T-cell (primary cell): ENCODE data around the gene ELK4. TPM values are rescaled to one million over a fixed set of nuclear protein-coding genes. Genes with fewer than 3 reads are reported as not detected.

Experiments
- ATAC-seq, 4 experiments: fragments of 200-7000 bp in 3 of 4; fragments of 150-1000 bp in 1 of 4; cut with Tn5 transposase; replicated peaks in 1 of 4; 1 replicate in 3 of 4; 2 replicates in 1 of 4; pipeline ENCODE4 v1.10.0; 2021; ENCODE audit warnings: moderate library complexity in 3 of 4, mild to moderate bottlenecking in 2 of 4, moderate number of reproducible peaks in 1 of 4
- CTCF ChIA-PET, 2 donors: fragments of 300-600 bp; sonication (Branson Sonifier 250); formaldehyde crosslinking; loops; one replicate each; lab custom pipeline; 2022; ENCODE audit warnings: antibody characterized with exemption in 2 of 2; lab: Charles Lee
- POLR2A ChIA-PET, 2 donors: fragments of 300-600 bp; sonication (Branson Sonifier 250); formaldehyde crosslinking; loops; one replicate each; lab custom pipeline; 2022; ENCODE audit warnings: antibody characterized with exemption in 2 of 2; lab: Charles Lee
- DNase-seq, 35 experiments: peaks; one replicate each; pipeline versions ENCODE4 v3.0.0 to v3.0.0-alpha.2; 2013 to 2023
- H3K27ac ChIP-seq: one replicate; pipeline ENCODE4 v1.5.1; 2013; ENCODE audit warnings: low read length
- H3K27me3 ChIP-seq, 2 experiments: replicated peaks in 1 of 2; 1 replicate in 1 of 2; 2 replicates in 1 of 2; pipeline versions ENCODE4 v1.6.1 to v1.7.0; 2013; ENCODE audit warnings: low read length in 1 of 2, mixed read lengths in 1 of 2; ENCODE audit not compliant: control insufficient read depth in 2 of 2, insufficient read depth in 2 of 2; ENCODE audit errors: extremely low read depth in 1 of 2
- H3K36me3 ChIP-seq, 2 donors: 1 replicate in 1 of 2; 2 replicates in 1 of 2; pipeline versions ENCODE4 v1.6.1 to v1.7.0; 2013; ENCODE audit warnings: low read length in 1 of 2; ENCODE audit not compliant: control insufficient read depth in 2 of 2, insufficient read depth in 1 of 2; ENCODE audit errors: extremely low read depth in 1 of 2
- H3K4me1 ChIP-seq, 2 experiments: 1 replicate in 1 of 2; 2 replicates in 1 of 2; pipeline versions ENCODE4 v1.6.1 to v1.7.0; 2013; ENCODE audit warnings: low read length in 2 of 2, mixed read lengths in 1 of 2; ENCODE audit not compliant: insufficient read depth in 2 of 2, control insufficient read depth in 1 of 2; ENCODE audit errors: extremely low read depth in 1 of 2
- H3K4me3 ChIP-seq, 2 donors: 1 replicate in 1 of 2; 2 replicates in 1 of 2; pipeline versions ENCODE4 v1.5.1 to v1.7.0; 2013; ENCODE audit warnings: mild to moderate bottlenecking in 2 of 2, low read length in 1 of 2, moderate library complexity in 1 of 2; ENCODE audit not compliant: control insufficient read depth in 1 of 2; ENCODE audit errors: extremely low read depth in 1 of 2
- H3K9me3 ChIP-seq: 2 replicates; pipeline ENCODE4 v1.7.0; 2013
- H3K27ac Mint-ChIP-seq, 2 donors: one replicate each; pipeline ENCODE4 v1.8.0; 2020 to 2021; ENCODE audit warnings: mild to moderate bottlenecking in 2 of 2, mixed read lengths in 2 of 2
- H3K27me3 Mint-ChIP-seq, 2 donors: one replicate each; pipeline ENCODE4 v1.8.0; 2021 to 2022; ENCODE audit warnings: mixed read lengths in 2 of 2
- H3K36me3 Mint-ChIP-seq: one replicate; pipeline ENCODE4 v1.8.0; 2021; ENCODE audit warnings: mixed read lengths
- H3K4me1 Mint-ChIP-seq, 3 donors: one replicate each; pipeline ENCODE4 v1.8.0; 2020 to 2022; ENCODE audit warnings: mixed read lengths in 3 of 3, mild to moderate bottlenecking in 1 of 3
- H3K4me3 Mint-ChIP-seq, 3 donors: one replicate each; pipeline ENCODE4 v1.8.0; 2020 to 2022; ENCODE audit warnings: mild to moderate bottlenecking in 3 of 3, mixed read lengths in 3 of 3, moderate library complexity in 3 of 3
- H3K9me3 Mint-ChIP-seq, 3 donors: one replicate each; pipeline ENCODE4 v1.8.0; 2020 to 2022; ENCODE audit warnings: mixed read lengths in 3 of 3
- WGBS: methylation state at CpG from one replicate; pipeline ENCODE4 v1.1.5; 2013; ENCODE audit warnings: missing lambda C conversion rate; ENCODE audit not compliant: insufficient coverage; 5-methylcytosine and 5-hydroxymethylcytosine counted together
- total RNA-seq, 35 experiments: library from RNA in 6 of 35; stranded (reverse) in 6 of 35; fragments of 120-200 nt in 1 of 35; gene quantifications; one replicate each; pipeline versions ENCODE4 v1.2.1 to v1.2.4 and lab custom pipeline; 2013 to 2026

ELK4 gene
- total RNA-seq, 5 donors from 2014 or later (not counting 1 experiment from before 2014, with no cell fraction given), result 131 to 185 (median 173) TPM

DNA sequence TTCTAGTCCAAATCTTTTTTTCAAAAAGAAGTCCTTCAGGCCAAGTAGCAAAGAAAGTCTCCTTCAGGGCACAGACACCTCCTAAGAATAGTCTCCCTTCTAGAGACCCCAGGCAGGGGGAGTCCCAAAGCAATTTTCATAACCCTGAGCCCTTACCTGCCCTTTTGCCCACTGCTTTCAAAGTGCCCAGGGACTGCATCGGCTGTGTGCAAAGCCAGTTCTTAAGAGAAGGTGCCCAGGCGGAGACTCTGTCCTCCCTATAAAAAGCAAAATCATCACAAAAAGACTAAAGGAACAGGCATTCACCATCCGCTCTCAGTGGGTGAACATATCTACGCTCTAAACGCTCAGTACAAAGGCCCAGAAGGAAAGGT, 32.2 kb downstream of the ELK4 start:
- DNase-seq (no peak), ATAC-seq (no peak)
- no peak overlapping the region for H3K4me3 ChIP-seq
- Mint-ChIP-seq H3K4me1 (peaks cover 20 to 31% (median 27%) of the 10 kb centered on the region in 3 donors), H3K9me3 (no peaks in the 10 kb centered on the region), H3K4me3 (no peak overlapping the region), H3K27ac (peak overlapping the region; percentile 37 to 72), H3K27me3 (no peaks in the 10 kb centered on the region), H3K36me3 (peaks cover 34% of the 10 kb centered on the region)
- H3K4me1 ChIP-seq, result no peaks in the 10 kb centered on the region
- ChIA-PET CTCF (no interaction called here), POLR2A (interaction anchor here in 1 of 2 donors (0.6 kb wide), 1 partner anchor 51 kb away, joined by 3 read pairs; no protein-coding TSS in a partner anchor)
- no peak overlapping the region for H3K27ac ChIP-seq
- peaks cover 3 to 51% of the 10 kb centered on the region in 2 donors for H3K36me3 ChIP-seq
- no peaks in the 10 kb centered on the region for H3K27me3 ChIP-seq
- H3K9me3 ChIP-seq, result no peaks in the 10 kb centered on the region
- 90% methylated on average over 4 of the region's 5 CpGs for WGBS

DNA sequence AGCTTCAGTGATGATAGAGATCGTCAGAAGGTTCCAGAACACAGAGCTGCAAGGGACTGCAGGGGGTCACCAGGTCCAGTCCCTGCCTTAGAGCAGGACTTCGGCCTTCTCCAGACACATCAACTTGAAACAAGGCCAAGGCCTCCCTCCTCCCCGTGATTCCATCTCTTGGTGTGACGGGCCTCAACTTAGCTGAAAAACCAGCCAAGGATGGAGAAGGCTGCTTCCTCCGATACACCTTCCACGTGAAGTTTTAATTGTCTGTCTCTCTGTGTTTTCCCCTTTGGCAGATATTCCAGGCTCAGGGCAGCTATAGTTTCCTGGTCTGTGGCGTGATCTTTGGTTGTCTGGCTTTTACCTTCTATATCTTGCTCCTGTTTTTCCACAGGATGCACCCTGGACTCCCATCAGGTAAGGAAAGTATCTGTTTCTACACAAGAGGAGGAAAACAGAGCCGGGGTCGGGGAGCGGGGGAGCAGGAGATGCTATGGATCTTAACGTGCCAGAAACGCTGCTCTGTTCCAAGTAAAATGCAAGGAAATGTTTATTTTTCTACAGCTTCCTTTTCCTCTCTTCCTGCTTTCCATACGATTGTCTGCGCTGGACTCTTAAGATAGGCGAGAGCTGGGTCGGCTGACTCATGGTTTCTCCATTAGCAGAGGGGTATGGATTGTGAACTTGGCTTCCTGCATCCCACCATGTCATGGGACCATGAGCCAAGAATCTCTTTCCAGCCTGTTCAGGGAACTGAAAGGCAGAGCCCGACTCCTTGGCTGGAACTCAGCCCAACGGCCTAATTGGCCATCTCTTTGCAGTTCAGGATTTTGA, 32.8 kb downstream of the ELK4 start:
- Histone ChIP-seq H3K27me3 (no peaks in the 10 kb centered on the region), H3K4me1 (peaks cover under 1 to 2% of the 10 kb centered on the region in 2 experiments), H3K4me3 (no peak overlapping the region), H3K27ac (no peak overlapping the region), H3K9me3 (no peaks in the 10 kb centered on the region), H3K36me3 (peaks cover 3 to 49% of the 10 kb centered on the region in 2 donors)
- POLR2A ChIA-PET, result interaction anchor here in 1 of 2 donors (0.6 kb wide), 1 partner anchor 52 kb away, joined by 3 read pairs; no protein-coding TSS in a partner anchor
- CTCF ChIA-PET, result interaction anchor here in 1 of 2 donors (1.2 kb wide), 1 partner anchor 59 kb away, joined by 3 read pairs; no protein-coding TSS in a partner anchor
- Mint-ChIP-seq H3K4me1 (peaks cover 20 to 31% (median 29%) of the 10 kb centered on the region in 3 donors), H3K9me3 (no peaks in the 10 kb centered on the region), H3K36me3 (peaks cover 31% of the 10 kb centered on the region), H3K27ac (peak overlapping the region; percentile 37 to 40), H3K27me3 (no peaks in the 10 kb centered on the region), H3K4me3 (no peak overlapping the region)
- DNase-seq (no peak), ATAC-seq (no peak)
- WGBS, result 96% methylated on average over 5 of the region's 18 CpGs

DNA sequence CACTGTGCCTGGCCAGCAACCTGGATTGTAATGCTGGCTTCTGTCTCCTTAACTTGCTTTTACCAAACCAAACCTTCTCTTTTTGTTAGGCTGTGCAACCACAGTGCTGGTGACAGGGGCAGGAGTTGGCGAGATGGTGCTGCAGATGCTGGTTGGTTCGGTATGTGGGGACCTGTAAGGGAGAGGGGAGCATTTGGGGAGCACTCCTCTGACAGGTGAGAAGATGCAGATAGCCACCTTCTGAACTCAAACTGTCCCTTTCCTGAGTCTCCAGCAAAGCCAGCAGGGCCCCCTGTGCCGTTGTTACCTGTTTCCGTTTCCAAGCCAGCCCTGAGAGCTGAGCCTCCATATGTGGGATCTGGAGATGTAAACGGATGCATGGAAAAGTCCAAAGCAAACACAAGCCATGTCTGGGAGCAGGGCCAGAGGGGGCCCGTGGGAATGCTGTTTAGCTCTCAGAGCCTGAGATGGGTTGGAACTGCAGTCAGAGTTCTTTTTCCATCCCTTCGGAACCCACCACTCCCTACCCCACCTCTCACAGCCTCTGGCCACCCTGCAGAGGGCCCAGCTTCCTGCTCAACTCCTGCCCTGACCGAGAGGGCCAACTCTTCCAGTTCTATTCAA, 34.0 kb downstream of the ELK4 start:
- ChIA-PET CTCF (interaction anchor here in 1 of 2 donors (1.2 kb wide), 1 partner anchor 60 kb away, joined by 3 read pairs; no protein-coding TSS in a partner anchor), POLR2A (interaction anchor here in 1 of 2 donors (0.6 kb wide), 1 partner anchor 57 kb away, joined by 4 read pairs; no protein-coding TSS in a partner anchor)
- peaks cover 3 to 40% of the 10 kb centered on the region in 2 donors for H3K36me3 ChIP-seq
- H3K4me3 ChIP-seq, result no peak overlapping the region
- H3K27ac ChIP-seq, result no peak overlapping the region
- peaks cover 9 to 13% of the 10 kb centered on the region in 2 experiments for H3K4me1 ChIP-seq
- DNase-seq (no peak), ATAC-seq (no peak)
- peak overlapping the region in 1 of 2 donors; percentile 17 for H3K27ac Mint-ChIP-seq
- H3K27me3 ChIP-seq, result no peaks in the 10 kb centered on the region
- H3K36me3 Mint-ChIP-seq, result peaks cover 25% of the 10 kb centered on the region
- peaks cover 27 to 39% (median 30%) of the 10 kb centered on the region in 3 donors for H3K4me1 Mint-ChIP-seq
- H3K27me3 Mint-ChIP-seq, result no peaks in the 10 kb centered on the region
- 100% methylated on average over 4 of the region's 8 CpGs for WGBS
- no peaks in the 10 kb centered on the region for H3K9me3 ChIP-seq
- no peak overlapping the region for H3K4me3 Mint-ChIP-seq
- no peaks in the 10 kb centered on the region for H3K9me3 Mint-ChIP-seq

- Mint-ChIP-seq H3K36me3 (peaks cover 25% of the 10 kb centered on the region), H3K27ac (peak overlapping the region; percentile 42 to 71), H3K9me3 (no peaks in the 10 kb centered on the region), H3K4me1 (peaks cover 34 to 46% (median 35%) of the 10 kb centered on the region in 3 donors), H3K4me3 (no peak overlapping the region), H3K27me3 (no peaks in the 10 kb centered on the region)
- no peaks in the 10 kb centered on the region for H3K27me3 ChIP-seq
- POLR2A ChIA-PET, result no interaction called here
- no peaks in the 10 kb centered on the region for H3K9me3 ChIP-seq
- CTCF ChIA-PET, result no interaction called here
- H3K4me1 ChIP-seq, result peaks cover 14 to 21% of the 10 kb centered on the region in 2 experiments
- H3K27ac ChIP-seq, result peak overlapping the region; percentile 6
- DNase-seq (no peak), ATAC-seq (no peak)
- peaks cover 3 to 36% of the 10 kb centered on the region in 2 donors for H3K36me3 ChIP-seq
- H3K4me3 ChIP-seq, result no peak overlapping the region
- WGBS, result 92% methylated on average over 3 of the region's 3 CpGs
Measured at GRCh38 chr1:205596876-205597275, 34.9 kb downstream of the ELK4 start.

- CTCF ChIA-PET, result interaction anchor here (1.0 to 1.7 kb wide), 3 partner anchors 35 to 62 kb away, joined by 4 to 7 read pairs (median 4); no protein-coding TSS in a partner anchor
Measured at GRCh38 chr1:205595861-205596260, 36.0 kb downstream of the ELK4 start.

DNA sequence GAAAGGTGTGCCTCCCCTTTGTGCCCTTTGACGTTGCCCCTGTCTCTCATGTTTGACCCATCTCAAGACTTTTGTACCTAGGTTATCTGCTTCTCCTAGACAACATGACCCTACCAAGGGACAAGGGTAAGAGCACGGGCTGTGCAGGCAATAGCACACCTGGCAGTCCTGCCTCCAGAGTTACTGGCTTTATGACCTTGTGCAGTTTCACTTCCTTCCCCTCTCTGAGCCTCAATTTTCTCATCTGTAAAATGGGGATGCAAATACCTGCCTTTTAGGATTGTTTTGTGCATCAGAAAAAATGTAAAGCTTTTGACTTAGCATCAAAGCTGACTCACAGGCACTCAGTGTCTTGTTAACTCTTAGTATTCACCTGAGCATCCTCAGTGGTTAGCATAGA, 36.4 kb downstream of the ELK4 start:
- ATAC-seq, result no peak
- Mint-ChIP-seq H3K4me1 (peaks cover 42 to 54% (median 49%) of the 10 kb centered on the region in 3 donors), H3K36me3 (peaks cover 25% of the 10 kb centered on the region), H3K27ac (peak overlapping the region; percentile 72 to 94), H3K27me3 (no peaks in the 10 kb centered on the region), H3K4me3 (no peak overlapping the region), H3K9me3 (no peaks in the 10 kb centered on the region)
- ChIA-PET POLR2A (interaction anchor here in 1 of 2 donors (0.6 kb wide), 1 partner anchor 224 kb away, joined by 4 read pairs; no protein-coding TSS in a partner anchor), CTCF (interaction anchor here (0.5 to 8.4 kb wide), 6 partner anchors 31 to 63 kb away, joined by 4 to 142 read pairs (median 5); no protein-coding TSS in a partner anchor)
- Histone ChIP-seq H3K9me3 (no peaks in the 10 kb centered on the region), H3K4me1 (peaks cover 14 to 33% of the 10 kb centered on the region in 2 experiments), H3K36me3 (peaks cover 3 to 30% of the 10 kb centered on the region in 2 donors), H3K27ac (no peak overlapping the region), H3K4me3 (no peak overlapping the region), H3K27me3 (no peaks in the 10 kb centered on the region)
- WGBS, result 80% methylated on average over 1 of the region's 2 CpGs
- DNase-seq, result no peak

More at GRCh38 chr1:205595861-205596260, 36.0 kb downstream of the ELK4 start:
- ATAC-seq (no peak), DNase-seq (no peak)
- H3K4me1 Mint-ChIP-seq, result peaks cover 41 to 54% (median 45%) of the 10 kb centered on the region in 3 donors
- Histone ChIP-seq H3K4me3 (no peak overlapping the region), H3K4me1 (peaks cover 14 to 31% of the 10 kb centered on the region in 2 experiments), H3K36me3 (peaks cover 3 to 33% of the 10 kb centered on the region in 2 donors), H3K27me3 (no peaks in the 10 kb centered on the region), H3K9me3 (no peaks in the 10 kb centered on the region), H3K27ac (no peak overlapping the region)
- no CpG with 5 or more reads among the region's 1 CpG for WGBS
- H3K27ac Mint-ChIP-seq, result peak overlapping the region; percentile 61 to 94
- no peaks in the 10 kb centered on the region for H3K27me3 Mint-ChIP-seq
- H3K36me3 Mint-ChIP-seq, result peaks cover 25% of the 10 kb centered on the region
- POLR2A ChIA-PET, result interaction anchor here (0.6 to 0.7 kb wide), 3 partner anchors 18 to 224 kb away, joined by 4 to 10 read pairs (median 7); no protein-coding TSS in a partner anchor
- H3K9me3 Mint-ChIP-seq, result no peaks in the 10 kb centered on the region
- no peak overlapping the region for H3K4me3 Mint-ChIP-seq
